SK-N-SH (cell line): ENCODE data around the gene POU2F3. TPM values are rescaled to one million over a fixed set of nuclear protein-coding genes. Genes with fewer than 3 reads are reported as not detected.

ENCODE experiments used
- CTCF ChIA-PET: fragments of 300-600, 350-600 bp; formaldehyde crosslinking; extraction: SDS; loops from one replicate; lab custom pipeline; 2021; lab: Yijun Ruan, JAX
- POLR2A ChIA-PET: fragments of 350-600 bp; sonication (Branson Sonifier 250); formaldehyde crosslinking; extraction: SDS; loops from one replicate; lab custom pipeline; 2020; ENCODE audit warnings: antibody characterized with exemption, inconsistent platforms; lab: Yijun Ruan, JAX
- DNase-seq: peaks from one replicate; pipeline ENCODE4 v3.0.0; 2012
- H2AFZ ChIP-seq: fragments of 200-600 bp; sonication (generic); 2 replicates; pipeline ENCODE4 v1.8.1; 2016; ENCODE audit warnings: antibody characterized with exemption, mild to moderate bottlenecking, low read depth
- H3F3A ChIP-seq: fragments of 200-600 bp; sonication (generic); replicated peaks from 2 replicates; pipeline ENCODE3; 2016; ENCODE audit warnings: antibody characterized with exemption, mild to moderate bottlenecking; ENCODE audit not compliant: insufficient read depth
- H3K27ac ChIP-seq, 2 experiments: fragments of 200-500 bp in 1 of 2; fragments of 200-600 bp in 1 of 2; sonication (Bioruptor generic) in 1 of 2; sonication (generic), shearing (Covaris generic) in 1 of 2; 2 replicates each; pipeline versions ENCODE4 v1.5.1 to v1.6.1; 2014 to 2016; ENCODE audit warnings: low read depth in 2 of 2, inconsistent platforms in 1 of 2, low read length in 1 of 2, mild to moderate bottlenecking in 1 of 2, mixed read lengths in 1 of 2
- H3K27me3 ChIP-seq: fragments of 200-600 bp; sonication (generic), shearing (Covaris generic); 2 replicates; pipeline ENCODE4 v1.6.1; 2016; ENCODE audit warnings: mixed run types; ENCODE audit not compliant: insufficient read depth
- H3K36me3 ChIP-seq, 2 experiments: fragments of 200-500 bp in 1 of 2; fragments of 200-600 bp in 1 of 2; sonication (Bioruptor generic) in 1 of 2; sonication (generic) in 1 of 2; replicated peaks in 1 of 2; 2 replicates each; pipeline versions ENCODE3 to v1.5.1; 2014 to 2016; ENCODE audit warnings: low read length in 1 of 2, mild to moderate bottlenecking in 1 of 2; ENCODE audit not compliant: insufficient read depth in 2 of 2, control insufficient read depth in 1 of 2
- H3K4me1 ChIP-seq, 2 experiments: fragments of 200-500 bp in 1 of 2; fragments of 200-600 bp in 1 of 2; sonication (Bioruptor generic) in 1 of 2; sonication (generic), shearing (Covaris generic) in 1 of 2; 2 replicates each; pipeline versions ENCODE4 v1.5.1 to v1.6.1; 2014 to 2016; ENCODE audit warnings: low read depth in 1 of 2, low read length in 1 of 2, mixed run types in 1 of 2; ENCODE audit not compliant: insufficient read depth in 2 of 2, control insufficient read depth in 1 of 2
- H3K4me2 ChIP-seq: fragments of 200-600 bp; sonication (generic), shearing (Covaris generic); 2 replicates; pipeline ENCODE4 v1.6.1; 2017; ENCODE audit warnings: mixed run types
- H3K4me3 ChIP-seq, 2 experiments: fragments of 200-500 bp in 1 of 2; fragments of 200-600 bp in 1 of 2; sonication (Bioruptor generic) in 1 of 2; sonication (generic), shearing (Covaris generic) in 1 of 2; 2 replicates each; pipeline versions ENCODE4 v1.5.1 to v1.8.1; 2014 to 2016; ENCODE audit warnings: low read depth in 2 of 2, inconsistent platforms in 1 of 2, low read length in 1 of 2, mild to moderate bottlenecking in 1 of 2, mixed read lengths in 1 of 2, moderate library complexity in 1 of 2
- H3K79me2 ChIP-seq: fragments of 200-600 bp; sonication (generic); 2 replicates; pipeline ENCODE4 v1.8.1; 2017; ENCODE audit warnings: mild to moderate bottlenecking; ENCODE audit not compliant: insufficient read depth
- H3K9ac ChIP-seq: fragments of 200-600 bp; sonication (generic); 2 replicates; pipeline ENCODE4 v1.6.1; 2017; ENCODE audit warnings: mixed run types
- H3K9me2 ChIP-seq: fragments of 200-600 bp; sonication (generic); 2 replicates; pipeline ENCODE4 v1.6.1; 2017; ENCODE audit warnings: mixed run types
- H3K9me3 ChIP-seq: fragments of 200-600 bp; sonication (generic); 2 replicates; pipeline ENCODE4 v1.6.1; 2017; ENCODE audit warnings: mixed run types, mild to moderate bottlenecking, moderate library complexity
- H4K20me1 ChIP-seq: fragments of 200-600 bp; sonication (generic); 2 replicates; pipeline ENCODE4 v1.6.1; 2017; ENCODE audit warnings: mild to moderate bottlenecking, mixed run types; ENCODE audit not compliant: insufficient read depth
- ELF1 ChIP-seq: IDR thresholded peaks from 2 replicates; pipeline ENCODE4 v1.4.0; 2012
- EP300 ChIP-seq, 2 experiments: IDR thresholded peaks; 2 replicates each; pipeline versions ENCODE4 v1.4.0 to v1.6.1; 2012; ENCODE audit warnings: borderline replicate concordance in 1 of 2, low read depth in 1 of 2, low read length in 1 of 2
- EZH2phosphoT487 ChIP-seq: fragments of 200-600 bp; sonication (generic); IDR thresholded peaks from 2 replicates; pipeline ENCODE4 v1.6.1; 2017; ENCODE audit warnings: low read depth, mixed run types, mild to moderate bottlenecking, antibody characterized with exemption, moderate library complexity, borderline replicate concordance
- MAX ChIP-seq: IDR thresholded peaks from 2 replicates; pipeline ENCODE4 v1.4.0; 2012; ENCODE audit warnings: low read depth
- MEF2A ChIP-seq: IDR thresholded peaks from 2 replicates; pipeline ENCODE4 v1.4.0; 2012; ENCODE audit warnings: low read depth, borderline replicate concordance
- MXI1 ChIP-seq: IDR thresholded peaks from 2 replicates; pipeline ENCODE4 v1.6.1; 2012; ENCODE audit warnings: mild to moderate bottlenecking, low read depth, low read length, improper control_type of control experiment
- NFIC ChIP-seq: IDR thresholded peaks from 2 replicates; pipeline ENCODE4 v1.4.0; 2012; ENCODE audit warnings: borderline replicate concordance
- NRF1 ChIP-seq: IDR thresholded peaks from 2 replicates; pipeline ENCODE4 v1.6.1; 2012; ENCODE audit warnings: low read depth, mild to moderate bottlenecking, low read length
- REST ChIP-seq: IDR thresholded peaks from 2 replicates; pipeline ENCODE4 v1.6.1; 2012; ENCODE audit warnings: mild to moderate bottlenecking, low read depth, low read length, moderate library complexity
- SMC3 ChIP-seq: IDR thresholded peaks from 2 replicates; pipeline ENCODE4 v1.6.1; 2012; ENCODE audit warnings: low read depth, low read length, improper control_type of control experiment
- USF1 ChIP-seq: IDR thresholded peaks from 2 replicates; pipeline ENCODE4 v1.4.0; 2012; ENCODE audit warnings: low read depth, borderline replicate concordance
- YY1 ChIP-seq: IDR thresholded peaks from 2 replicates; pipeline ENCODE4 v1.4.0; 2012; ENCODE audit warnings: low read depth, mild to moderate bottlenecking
- WGBS: methylation state at CpG from one replicate; pipeline ENCODE4 v1.1.6; 2017; ENCODE audit warnings: low lambda C conversion rate; 5-methylcytosine and 5-hydroxymethylcytosine counted together
- polyA plus RNA-seq, 3 experiments: library from polyadenylated mRNA; depleted of rRNA; stranded (reverse); fragments of >200 nt; gene quantifications; 2 replicates each; pipeline ENCODE4 v1.2.3, GENCODE V29; 2012

The POU2F3 gene
- polyA plus RNA-seq, 1 of the 3 experiments (the other 2 are of a cell fraction): 0.02 TPM

- no peak for TF ChIP-seq USF1
- TF ChIP-seq EZH2phosphoT487: no peak
- TF ChIP-seq ELF1: no peak
- no peak for TF ChIP-seq MAX
- TF ChIP-seq SMC3: no peak
- TF ChIP-seq NRF1: no peak
- no peak for TF ChIP-seq NFIC
- no peak for TF ChIP-seq MXI1
Observed at GRCh38 chr11:120198787-120199469, 41.0 kb upstream of the POU2F3 start (continued).

- no peaks in the 10 kb centered on the region for H3K9me2 ChIP-seq
- CTCF ChIA-PET: interaction anchor here (1.1 to 1.3 kb wide), 2 partner anchors 12 to 101 kb away, joined by 4 to 6 read pairs; no protein-coding TSS in a partner anchor
- no peak overlapping the region for H3K4me2 ChIP-seq
Observed at GRCh38 chr11:120199613-120200012, 40.3 kb upstream of the POU2F3 start.

More at GRCh38 chr11:120199613-120200012, 40.3 kb upstream of the POU2F3 start:
- DNase-seq: no peak
- H3K27me3 ChIP-seq: peaks cover 7% of the 10 kb centered on the region; the same call in 1 of the 2 replicates
- H2AFZ ChIP-seq: no peak overlapping the region
- H4K20me1 ChIP-seq: no peaks in the 10 kb centered on the region
- TF ChIP-seq YY1 (no peak), MEF2A (no peak), USF1 (no peak), REST (no peak), EP300 (IDR thresholded peaks at IDR 0.05; ENCODE audit: borderline replicate concordance in 1 of 2, low read depth in 1 of 2, low read length in 1 of 2) (no peak)
- TF ChIP-seq, all 33 proteins: peak for 0
- no peaks in the 10 kb centered on the region for H3K9me3 ChIP-seq
- H3K9ac ChIP-seq: no peak overlapping the region
- no peak overlapping the region for H3K4me3 ChIP-seq
- 78% methylated on average over 6 of the region's 9 CpGs for WGBS
- H3K79me2 ChIP-seq: no peaks in the 10 kb centered on the region
- H3K4me1 ChIP-seq: peaks cover 0 to 10% of the 10 kb centered on the region in 2 experiments; a peak in 1 of 4 replicates
- POLR2A ChIA-PET: interaction anchor here (0.6 kb wide), 1 partner anchor 336 kb away, joined by 3 read pairs; no protein-coding TSS in a partner anchor
- no peak overlapping the region for H3K27ac ChIP-seq
- no peaks in the 10 kb centered on the region for H3K36me3 ChIP-seq
- no peaks in the 10 kb centered on the region for H3F3A ChIP-seq
